ENCODE measurements around the gene IPO5.

The IPO5 gene

DNA sequence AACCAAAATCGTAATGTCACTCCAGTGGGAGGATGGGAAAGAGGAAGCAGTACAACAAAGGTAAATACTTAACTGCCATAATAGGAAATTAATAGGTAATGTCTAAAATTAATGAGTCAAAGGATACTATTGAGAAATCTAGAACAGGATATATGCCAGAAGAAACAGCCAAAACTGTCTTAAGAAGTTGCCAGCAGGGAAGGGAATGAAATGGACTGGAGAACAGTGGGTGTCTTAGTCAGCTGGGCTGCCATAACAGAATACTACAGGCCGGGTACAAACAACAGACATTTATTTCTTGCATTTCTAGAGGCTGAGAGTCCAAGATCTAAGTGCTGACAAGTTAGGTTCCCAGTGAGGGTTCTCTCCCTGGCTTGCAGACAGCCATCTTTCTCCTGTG is 40.3 kb upstream of the IPO5 start:
- TF ChIP-seq, protein P1, sequence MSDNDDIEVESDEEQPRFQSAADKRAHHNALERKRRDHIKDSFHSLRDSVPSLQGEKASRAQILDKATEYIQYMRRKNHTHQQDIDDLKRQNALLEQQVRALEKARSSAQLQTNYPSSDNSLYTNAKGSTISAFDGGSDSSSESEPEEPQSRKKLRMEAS (IDR thresholded peaks at IDR 0.05; ENCODE audit: low read depth, low read length) = no peak
- TF ChIP-seq, protein P2, sequence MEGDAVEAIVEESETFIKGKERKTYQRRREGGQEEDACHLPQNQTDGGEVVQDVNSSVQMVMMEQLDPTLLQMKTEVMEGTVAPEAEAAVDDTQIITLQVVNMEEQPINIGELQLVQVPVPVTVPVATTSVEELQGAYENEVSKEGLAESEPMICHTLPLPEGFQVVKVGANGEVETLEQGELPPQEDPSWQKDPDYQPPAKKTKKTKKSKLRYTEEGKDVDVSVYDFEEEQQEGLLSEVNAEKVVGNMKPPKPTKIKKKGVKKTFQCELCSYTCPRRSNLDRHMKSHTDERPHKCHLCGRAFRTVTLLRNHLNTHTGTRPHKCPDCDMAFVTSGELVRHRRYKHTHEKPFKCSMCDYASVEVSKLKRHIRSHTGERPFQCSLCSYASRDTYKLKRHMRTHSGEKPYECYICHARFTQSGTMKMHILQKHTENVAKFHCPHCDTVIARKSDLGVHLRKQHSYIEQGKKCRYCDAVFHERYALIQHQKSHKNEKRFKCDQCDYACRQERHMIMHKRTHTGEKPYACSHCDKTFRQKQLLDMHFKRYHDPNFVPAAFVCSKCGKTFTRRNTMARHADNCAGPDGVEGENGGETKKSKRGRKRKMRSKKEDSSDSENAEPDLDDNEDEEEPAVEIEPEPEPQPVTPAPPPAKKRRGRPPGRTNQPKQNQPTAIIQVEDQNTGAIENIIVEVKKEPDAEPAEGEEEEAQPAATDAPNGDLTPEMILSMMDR (IDR thresholded peaks at IDR 0.05; ENCODE audit: low read depth, low read length) = no peak
- TF ChIP-seq MYC (IDR thresholded peaks at IDR 0.05; ENCODE audit: low read depth, low read length) (no peak), POLR2A (IDR thresholded peaks at IDR 0.05; ENCODE audit: extremely low read depth, insufficient read length) (no peak)
- no peak for DNase-seq (ENCODE audit: low read depth)
- H3K4me3 ChIP-seq (ENCODE audit: low read depth, low read length) = no peak overlapping the region

DNA sequence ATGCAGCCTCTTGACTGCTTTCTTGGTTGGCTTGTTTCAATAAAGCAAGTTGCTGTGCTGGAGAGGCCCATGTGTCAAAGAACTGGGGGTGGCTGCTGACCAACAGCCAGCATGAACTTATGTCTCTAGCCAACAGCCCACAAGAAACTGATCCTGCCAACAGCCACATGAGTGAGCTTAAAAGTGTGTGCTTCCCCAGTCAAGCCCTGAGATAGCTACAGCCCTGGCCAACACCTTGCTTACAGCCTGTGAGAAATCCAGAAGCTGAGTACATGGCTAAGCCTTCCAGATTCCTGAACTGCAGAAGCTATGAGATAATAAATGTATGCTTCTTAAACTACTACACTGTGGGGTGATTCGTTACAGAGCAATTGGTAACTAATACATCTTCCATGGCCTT is 38.9 kb upstream of the IPO5 start:
- H3K4me3 ChIP-seq (ENCODE audit: low read depth, low read length) = no peak overlapping the region
- TF ChIP-seq, protein P1 (IDR thresholded peaks at IDR 0.05; ENCODE audit: low read depth, low read length) = no peak
- TF ChIP-seq, protein P2 (IDR thresholded peaks at IDR 0.05; ENCODE audit: low read depth, low read length) = no peak
- no peak for TF ChIP-seq POLR2A (IDR thresholded peaks at IDR 0.05; ENCODE audit: extremely low read depth, insufficient read length)
- TF ChIP-seq MYC (IDR thresholded peaks at IDR 0.05; ENCODE audit: low read depth, low read length) = no peak
- no peak for DNase-seq (ENCODE audit: low read depth)

DNA sequence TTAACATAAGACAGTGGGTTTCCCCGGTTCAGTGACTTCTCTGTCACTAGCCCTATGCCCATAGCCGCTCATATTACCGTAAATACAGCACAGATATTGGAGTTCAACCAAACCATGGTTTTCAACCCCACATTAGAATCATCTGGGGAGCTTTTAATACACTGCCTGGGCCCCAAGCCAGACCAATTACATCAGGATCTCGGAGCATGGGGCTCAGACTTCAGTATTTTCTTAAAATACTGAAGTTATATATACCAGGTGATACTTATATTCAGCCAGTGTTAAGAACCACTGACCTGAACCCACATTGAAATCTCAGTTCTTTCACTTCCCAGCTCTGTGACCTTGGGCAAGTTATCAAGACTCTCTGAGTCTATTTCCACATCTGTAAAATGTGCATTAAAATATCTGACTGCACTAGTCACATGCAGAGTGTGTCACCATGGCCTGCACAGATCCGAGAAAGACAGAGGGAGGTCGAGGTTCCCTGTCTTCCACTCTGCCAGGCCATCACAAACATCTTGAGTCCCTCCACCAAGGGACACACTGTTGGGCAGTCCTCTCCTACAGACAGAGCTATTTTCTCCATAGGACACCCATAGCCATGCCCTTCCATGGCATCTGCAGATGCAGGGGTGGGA is 32.2 kb upstream of the IPO5 start:
- DNase-seq (ENCODE audit: low read depth) = no peak
- TF ChIP-seq, protein P1 (IDR thresholded peaks at IDR 0.05; ENCODE audit: low read depth, low read length) = no peak
- TF ChIP-seq, protein P2 (IDR thresholded peaks at IDR 0.05; ENCODE audit: low read depth, low read length) = no peak
- no peak for TF ChIP-seq POLR2A (IDR thresholded peaks at IDR 0.05; ENCODE audit: extremely low read depth, insufficient read length)
- TF ChIP-seq MYC (IDR thresholded peaks at IDR 0.05; ENCODE audit: low read depth, low read length) = no peak
- H3K4me3 ChIP-seq (ENCODE audit: low read depth, low read length) = no peak overlapping the region

DNA sequence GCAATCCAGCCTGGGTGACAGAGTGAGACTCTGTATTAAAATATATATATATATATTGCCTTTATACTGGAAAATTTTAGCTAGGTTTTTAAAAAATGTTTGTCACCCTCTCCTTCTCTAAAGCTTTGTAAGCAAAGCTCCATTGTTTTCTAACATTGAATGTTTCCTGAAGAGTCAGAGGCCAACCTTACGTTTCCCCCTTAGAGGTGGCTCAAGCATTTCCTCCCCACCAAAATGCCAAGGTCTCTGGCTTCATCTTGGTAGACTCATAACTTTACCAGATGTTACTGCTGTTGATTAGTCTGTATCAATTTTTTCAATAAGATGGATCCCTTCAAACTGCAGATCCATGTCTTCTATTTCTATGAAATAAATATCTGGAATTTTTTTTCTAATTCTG is 25.2 kb upstream of the IPO5 start:
- H3K4me3 ChIP-seq (ENCODE audit: low read depth, low read length) = no peak overlapping the region
- TF ChIP-seq MYC (IDR thresholded peaks at IDR 0.05; ENCODE audit: low read depth, low read length) (no peak), POLR2A (IDR thresholded peaks at IDR 0.05; ENCODE audit: extremely low read depth, insufficient read length) (no peak)
- TF ChIP-seq, protein P1 (IDR thresholded peaks at IDR 0.05; ENCODE audit: low read depth, low read length) = no peak
- TF ChIP-seq, protein P2 (IDR thresholded peaks at IDR 0.05; ENCODE audit: low read depth, low read length) = no peak
- DNase-seq (ENCODE audit: low read depth) = no peak

DNA sequence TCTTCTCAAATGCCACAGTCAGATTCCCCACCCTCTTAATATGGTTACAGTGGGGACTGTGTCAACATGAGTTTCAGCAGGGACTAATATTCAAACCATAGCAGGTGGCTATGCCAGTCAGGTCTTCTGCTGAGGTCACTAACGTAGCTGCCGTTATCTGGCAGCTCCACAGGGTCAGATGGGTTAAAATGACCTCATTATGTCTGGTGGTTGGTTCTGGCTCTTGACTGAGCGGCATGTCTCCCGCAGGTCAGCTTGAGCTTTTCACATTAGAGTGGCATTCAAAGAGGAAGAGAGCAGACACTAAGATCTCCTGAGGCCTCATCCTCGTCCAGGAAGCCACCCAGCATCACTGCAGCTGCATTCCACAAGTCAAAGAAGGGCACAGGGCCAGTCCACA is 21.4 kb upstream of the IPO5 start:
- no peak overlapping the region for H3K4me3 ChIP-seq (ENCODE audit: low read depth, low read length)
- no peak for DNase-seq (ENCODE audit: low read depth)
- TF ChIP-seq, protein P2 (IDR thresholded peaks at IDR 0.05; ENCODE audit: low read depth, low read length) = no peak
- TF ChIP-seq MYC (IDR thresholded peaks at IDR 0.05; ENCODE audit: low read depth, low read length) = no peak
- no peak for TF ChIP-seq POLR2A (IDR thresholded peaks at IDR 0.05; ENCODE audit: extremely low read depth, insufficient read length)
- TF ChIP-seq, protein P1 (IDR thresholded peaks at IDR 0.05; ENCODE audit: low read depth, low read length) = no peak

Measured in NB4 (cell line).